Stimulated activated CD4-positive, alpha-beta T cell treated with anti-CD3 and anti-CD28 coated beads, Interleukin-4, amount 100 ng/mL, for 1 hour (primary cell): Measurements from ENCODE around the gene GPC6.

Experiments
- DNase-seq: peaks from one replicate; pipeline ENCODE4 v3.0.0-alpha.2; 2020

GPC6 gene

GRCh38 chr13:94408314-94409036 lies 1181.9 kb downstream of the GPC6 start:
- DNase-seq, result no peak

GRCh38 chr13:94411747-94412146 lies 1185.1 kb downstream of the GPC6 start:
- no peak for DNase-seq

DNA sequence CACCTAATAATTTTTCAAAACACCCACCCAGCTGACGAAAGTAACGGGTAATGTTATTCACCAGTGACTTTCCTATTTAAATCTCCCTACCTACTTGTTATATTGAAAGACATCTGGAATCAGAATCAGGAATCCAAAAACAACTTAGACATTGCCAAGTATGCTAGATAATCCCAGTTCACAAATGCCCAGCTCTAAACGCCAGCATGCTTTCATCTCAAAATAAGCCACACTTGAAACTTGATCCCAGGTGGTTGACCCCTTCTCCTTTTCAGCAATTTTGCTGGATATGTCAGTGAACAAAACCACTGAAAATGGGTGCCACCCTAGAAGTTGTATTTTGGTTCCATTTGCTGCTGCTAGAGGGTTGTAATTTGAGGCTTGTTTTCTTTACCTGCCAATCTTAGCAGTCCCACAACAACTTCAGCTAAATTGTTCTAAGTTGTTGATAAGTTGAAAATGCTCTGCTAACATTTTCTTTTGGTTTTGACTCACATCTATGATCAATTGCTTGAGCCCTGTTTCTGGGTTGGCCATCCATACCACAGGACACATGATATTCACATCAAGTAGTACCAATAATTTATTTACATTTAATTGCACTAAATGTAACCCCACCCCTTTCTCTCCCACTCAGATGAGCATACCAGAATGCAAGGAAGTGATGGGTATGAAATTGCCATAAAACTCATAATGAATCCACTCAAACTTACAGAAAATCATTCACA lies 1186.4 kb downstream of the GPC6 start:
- no peak for DNase-seq

DNA sequence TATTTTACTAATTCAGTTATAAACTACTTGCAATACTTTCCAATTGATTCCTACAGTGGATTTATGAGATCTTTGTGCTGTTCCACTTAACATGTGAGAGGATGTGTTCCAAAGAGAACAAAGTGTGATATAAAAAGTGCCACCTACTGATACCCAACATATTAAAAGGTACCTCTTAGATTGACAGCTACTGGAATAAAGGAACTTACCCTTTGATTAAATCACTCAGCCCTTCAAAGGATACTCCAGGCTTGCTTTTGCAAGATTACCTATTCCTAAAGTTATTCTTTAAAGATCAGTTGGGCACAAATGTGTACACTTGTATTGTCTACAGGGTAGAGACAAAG lies 1187.0 kb downstream of the GPC6 start:
- no peak for DNase-seq

GRCh38 chr13:94414141-94414540 lies 1187.5 kb downstream of the GPC6 start:
- no peak for DNase-seq

GRCh38 chr13:94414708-94415107 lies 1188.1 kb downstream of the GPC6 start:
- DNase-seq, result no peak

DNA sequence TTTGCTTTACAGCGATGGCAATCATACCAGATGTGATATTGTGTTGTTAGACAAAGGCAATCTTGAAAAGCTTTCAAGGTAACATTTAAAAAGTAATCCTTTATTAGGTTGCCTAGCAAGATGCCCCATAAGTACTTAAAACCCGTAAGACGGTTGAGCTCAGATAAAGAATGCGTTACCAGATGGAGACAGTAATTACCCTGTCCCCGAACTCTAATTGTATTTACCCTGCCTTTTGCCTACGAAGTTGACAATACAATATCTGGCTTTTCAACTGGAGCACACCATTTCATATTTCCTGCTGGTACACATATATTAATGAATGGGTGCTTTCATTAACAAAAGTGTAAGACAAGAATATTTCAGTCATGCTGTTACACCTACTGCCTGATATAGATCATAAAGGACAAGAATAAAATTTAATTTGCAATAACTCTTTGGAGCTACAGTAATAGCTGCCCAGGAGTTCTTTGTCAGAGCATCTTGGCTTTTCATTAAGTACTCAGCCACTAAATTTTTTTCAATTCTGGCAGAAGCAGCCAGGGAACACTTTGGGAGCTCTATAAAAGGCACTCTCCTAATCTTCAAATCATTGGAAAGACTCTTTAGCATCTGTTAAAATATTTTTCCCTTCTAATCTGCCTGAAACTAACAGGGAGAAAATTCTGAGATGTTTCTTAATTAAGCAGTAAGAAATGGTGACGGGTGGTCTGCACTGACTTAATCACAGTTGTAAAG lies 1189.1 kb downstream of the GPC6 start:
- DNase-seq, result no peak

GRCh38 chr13:94416454-94417080 lies 1190.0 kb downstream of the GPC6 start:
- DNase-seq, result no peak

DNA sequence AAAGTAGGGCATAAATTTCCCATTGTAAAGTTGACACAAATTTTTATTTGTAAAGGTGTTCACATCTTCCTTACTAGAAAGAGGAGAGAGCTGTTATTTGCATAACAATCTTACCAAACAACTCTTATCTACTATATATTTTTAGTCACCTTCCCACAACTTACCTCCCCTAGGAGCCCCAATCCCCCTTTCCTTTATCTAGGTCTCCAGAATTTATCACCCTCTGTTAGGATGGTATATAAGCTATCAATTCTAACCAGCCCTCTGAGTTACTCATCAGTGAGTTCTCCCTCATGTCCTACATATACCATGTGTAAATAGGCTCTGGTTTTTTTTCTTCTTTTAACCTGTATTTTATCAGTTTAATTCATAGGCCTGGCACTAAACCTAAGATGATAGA lies 1190.7 kb downstream of the GPC6 start:
- no peak for DNase-seq

DNA sequence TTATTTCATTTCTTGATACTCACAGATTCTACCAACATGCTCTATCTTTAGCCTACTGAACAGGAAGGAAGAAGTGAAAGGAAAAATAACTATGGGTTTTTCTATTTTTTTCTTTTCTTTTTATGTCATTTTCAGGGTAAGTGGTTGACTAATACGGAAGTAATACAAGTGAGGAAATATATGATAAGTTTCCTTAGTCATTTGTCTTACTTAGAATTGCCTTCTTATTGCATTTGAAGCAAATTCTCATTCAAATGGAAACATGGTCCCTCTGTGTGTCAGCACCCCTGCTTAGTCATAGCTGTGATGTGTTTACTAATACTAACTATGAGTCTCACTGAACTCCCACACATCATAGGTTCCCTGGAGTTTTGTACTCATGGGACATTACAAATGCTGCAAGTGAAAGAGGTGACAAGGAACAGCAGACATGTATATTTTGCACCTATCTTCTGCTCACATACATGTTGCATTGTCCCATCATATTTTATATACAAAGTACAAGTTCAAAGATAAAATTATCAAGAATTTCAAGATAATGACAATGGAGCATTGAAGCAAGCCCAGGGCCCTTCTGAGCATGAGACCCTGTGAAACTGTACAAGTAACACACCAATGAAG lies 1192.8 kb downstream of the GPC6 start:
- DNase-seq, result peak; percentile 17

DNA sequence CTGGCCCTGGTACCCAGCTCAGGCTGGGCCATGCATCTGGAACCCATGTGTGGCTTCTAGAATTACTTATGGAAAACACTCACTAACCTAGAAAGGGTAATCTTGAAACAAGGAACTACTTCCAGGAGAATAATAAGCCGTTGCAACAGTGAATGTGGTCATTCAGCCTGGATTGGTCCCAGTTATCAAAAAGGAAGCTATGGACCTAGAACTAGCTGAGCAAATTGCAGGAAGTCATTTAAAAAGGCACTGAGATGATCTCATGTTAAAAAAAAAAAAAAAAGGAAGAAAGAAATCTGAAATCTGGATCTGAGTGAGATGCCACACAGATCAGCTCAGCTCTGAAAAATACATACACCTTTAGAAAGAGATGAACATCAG lies 1193.3 kb downstream of the GPC6 start:
- DNase-seq, result no peak

GRCh38 chr13:94427313-94427953 lies 1200.8 kb downstream of the GPC6 start:
- DNase-seq, result no peak

DNA sequence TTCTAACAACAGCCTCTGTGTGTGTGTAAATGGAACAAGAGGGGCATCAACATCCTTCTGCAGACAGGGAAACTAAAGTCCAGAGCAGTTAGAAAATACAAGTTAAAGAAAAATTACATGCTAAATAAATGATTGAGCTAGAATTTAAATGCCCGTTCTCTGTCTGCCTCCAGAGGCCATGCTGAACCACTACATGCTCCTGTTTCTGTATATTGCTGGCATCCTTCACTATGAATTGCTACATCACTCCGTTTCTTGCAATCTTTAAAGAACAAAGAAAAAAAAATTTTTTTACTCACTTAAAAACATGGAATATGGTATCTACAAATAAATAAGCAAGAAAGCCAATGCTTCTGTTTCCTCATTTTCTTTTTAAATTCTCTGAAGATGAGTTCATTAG lies 1205.0 kb downstream of the GPC6 start:
- no peak for DNase-seq

GRCh38 chr13:94431987-94432386 lies 1205.4 kb downstream of the GPC6 start:
- DNase-seq, result no peak

DNA sequence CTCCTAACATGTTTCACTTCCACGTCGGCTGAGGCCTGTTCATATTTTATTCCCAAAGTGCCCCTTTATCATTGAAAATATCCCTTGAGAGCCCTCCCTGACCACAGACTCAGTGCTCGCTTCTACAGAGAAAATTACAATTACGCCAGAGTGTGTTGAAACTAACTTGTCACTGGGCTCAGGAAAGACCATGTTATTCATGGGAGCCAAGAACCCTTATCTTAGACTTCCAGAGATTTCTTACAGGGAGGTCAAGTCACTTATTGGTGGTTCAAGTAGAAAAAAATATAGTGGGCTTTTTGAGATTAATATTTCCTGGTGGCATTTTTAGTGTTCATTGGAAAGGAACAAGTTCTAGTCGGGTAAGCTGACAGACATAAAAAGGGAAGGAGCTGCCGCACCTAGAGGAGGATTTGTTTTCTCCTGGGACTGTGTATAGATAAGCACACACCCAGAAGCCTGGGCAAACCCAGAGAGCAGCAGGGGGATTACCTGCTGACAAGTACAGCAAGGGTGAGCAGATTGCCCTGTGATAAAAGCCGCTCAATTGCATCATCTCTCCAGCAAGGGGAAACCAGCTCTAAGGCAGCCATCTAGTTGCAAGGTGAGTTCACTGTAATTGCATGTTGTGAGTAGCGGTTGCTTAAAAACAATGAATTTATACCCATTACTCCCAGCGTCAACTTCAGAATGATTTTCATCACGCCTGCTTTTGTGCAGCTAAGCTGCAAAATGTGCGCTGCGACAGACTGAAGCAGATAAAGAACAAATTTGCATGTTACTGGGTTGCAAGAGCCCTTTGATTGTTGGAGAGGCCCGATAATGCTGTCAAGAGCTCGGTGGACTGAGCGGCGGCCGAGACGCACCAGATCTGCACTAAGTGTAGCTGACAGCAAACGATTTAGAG lies 1206.7 kb downstream of the GPC6 start:
- peak; percentile 13 for DNase-seq

GRCh38 chr13:94435604-94436226 lies 1209.1 kb downstream of the GPC6 start:
- DNase-seq, result no peak

DNA sequence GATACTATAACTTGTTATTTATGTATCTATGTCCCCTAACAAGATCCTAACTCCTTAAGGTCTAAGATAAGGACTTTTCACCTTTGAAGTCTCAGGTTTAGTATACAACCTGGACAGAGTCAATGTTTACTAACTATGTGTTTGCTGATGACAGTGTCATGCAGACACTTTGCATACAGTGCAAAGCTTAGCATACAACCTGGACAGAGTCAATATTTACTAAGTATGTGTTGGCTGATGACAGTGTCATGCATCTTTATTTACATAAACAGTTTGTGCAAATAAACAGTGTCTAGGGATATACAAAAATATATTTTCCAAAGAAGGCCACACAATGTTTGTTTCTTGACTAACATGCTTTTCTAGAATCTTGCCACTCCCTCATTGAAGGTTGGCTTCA lies 1218.2 kb downstream of the GPC6 start:
- no peak for DNase-seq

DNA sequence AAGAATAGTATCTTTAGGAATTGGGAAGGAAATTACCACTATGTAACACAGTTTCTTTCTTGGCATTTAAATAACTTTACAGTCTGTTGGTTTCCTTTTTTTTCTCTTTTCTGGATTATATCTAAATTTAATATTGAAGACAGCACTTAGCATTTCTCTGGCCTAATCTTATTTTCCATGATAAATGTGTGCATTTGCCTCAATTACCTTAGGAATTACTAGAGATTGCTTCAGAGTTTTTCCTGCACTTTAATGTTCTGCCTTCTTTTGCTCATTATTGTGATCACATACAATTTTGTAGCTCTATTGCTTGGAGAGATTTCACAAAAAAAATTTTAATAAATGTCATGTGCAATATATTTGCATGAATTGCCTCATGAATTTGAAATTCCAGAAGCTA lies 1227.7 kb downstream of the GPC6 start:
- no peak for DNase-seq

DNA sequence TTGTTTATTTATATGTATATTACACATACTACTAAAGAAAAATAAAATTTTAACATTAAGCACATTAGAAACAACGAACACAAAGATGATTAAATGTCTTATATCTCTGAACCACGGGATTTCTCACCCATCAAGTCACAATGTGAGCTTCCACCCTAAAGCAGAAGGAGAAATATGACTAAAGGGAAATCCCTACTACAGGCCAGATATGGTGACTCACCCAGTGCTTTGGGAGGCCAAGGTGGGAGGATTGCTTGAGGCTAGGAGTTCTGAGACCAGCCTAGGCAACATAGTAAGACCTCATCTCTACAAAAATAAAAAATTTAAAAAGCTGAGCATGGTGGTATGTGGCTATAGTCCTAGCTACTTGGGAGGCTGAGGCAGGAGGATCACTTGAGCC lies 1228.3 kb downstream of the GPC6 start:
- no peak for DNase-seq

DNA sequence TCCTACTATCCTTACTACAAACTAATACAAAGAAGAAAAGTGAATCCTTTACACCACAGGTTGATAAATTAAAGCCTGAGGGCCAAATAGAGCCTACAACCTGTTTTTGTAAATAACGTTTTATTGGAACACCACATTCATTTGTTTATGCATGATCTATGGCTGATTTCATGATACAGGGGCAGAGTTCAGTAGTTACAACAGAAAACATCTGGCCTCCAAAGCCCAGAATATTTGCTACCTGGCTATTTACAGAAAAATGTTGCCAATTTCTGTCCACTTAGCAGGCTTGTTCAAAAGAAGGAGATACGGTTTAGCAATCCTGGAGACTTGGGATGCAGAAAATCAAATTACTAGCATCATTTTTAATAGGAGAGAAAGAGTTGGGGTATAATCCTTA lies 1228.8 kb downstream of the GPC6 start:
- DNase-seq, result no peak
